Endothelial cell (in vitro differentiated cells): Measurements from ENCODE around the gene PLAC8L1. TPM values are rescaled to one million over a fixed set of nuclear protein-coding genes. Genes with fewer than 3 reads are reported as not detected.

Experiments used
- DNase-seq: peaks from one replicate; pipeline ENCODE4 v3.0.0; 2021; ENCODE audit warnings: low spot score
- H3K27ac Mint-ChIP-seq: one replicate; pipeline ENCODE4 v1.8.0; 2021; ENCODE audit warnings: mixed read lengths, inconsistent platforms; ENCODE audit not compliant: unreplicated experiment
- H3K27me3 Mint-ChIP-seq: one replicate; pipeline ENCODE4 v1.8.0; 2021; ENCODE audit warnings: mild to moderate bottlenecking, moderate library complexity, mixed read lengths, inconsistent platforms; ENCODE audit not compliant: unreplicated experiment
- H3K36me3 Mint-ChIP-seq: one replicate; pipeline ENCODE4 v1.8.0; 2021; ENCODE audit warnings: mild to moderate bottlenecking, low read depth, mixed read lengths, inconsistent platforms; ENCODE audit not compliant: unreplicated experiment
- H3K4me1 Mint-ChIP-seq: one replicate; pipeline ENCODE4 v1.8.0; 2021; ENCODE audit warnings: mild to moderate bottlenecking, mixed read lengths, inconsistent platforms; ENCODE audit not compliant: unreplicated experiment
- H3K4me3 Mint-ChIP-seq: one replicate; pipeline ENCODE4 v1.8.0; 2021; ENCODE audit warnings: mild to moderate bottlenecking, mixed read lengths, inconsistent platforms; ENCODE audit not compliant: unreplicated experiment
- H3K9me3 Mint-ChIP-seq: one replicate; pipeline ENCODE4 v1.8.0; 2021; ENCODE audit warnings: mixed read lengths, inconsistent platforms; ENCODE audit not compliant: unreplicated experiment
- CTCF ChIP-seq: fragments of 200-600 bp; sonication (generic); IDR thresholded peaks from one replicate; pipeline ENCODE4 v1.5.0; 2021; ENCODE audit warnings: antibody characterized with exemption; ENCODE audit not compliant: unreplicated experiment
- long read RNA-seq: library from polyadenylated mRNA; unstranded; transcript quantifications from one replicate; pipeline ENCODE4 v2.0.0, GENCODE V29; 2020; ENCODE audit not compliant: unreplicated experiment
- total RNA-seq: library from RNA; stranded (reverse); fragmentation: NEBNext Ultra II Directional; extraction: Animal tissue kit (Norgen Biotek cat#: 25700); gene quantifications from one replicate; pipeline ENCODE4 v1.2.1, GENCODE V29; 2021; ENCODE audit not compliant: unreplicated experiment

The PLAC8L1 gene
- 0.80 TPM for total RNA-seq
- long read RNA-seq: 0 reads

GRCh38 chr5:146105477-146105876 lies at the start of gene PLAC8L1:
PLAC8L1 (minus strand) TSS chr5:146105577; CDS start chr5:146104311, 1,266 bp downstream.
- no peaks in the 10 kb centered on the region for H3K9me3 Mint-ChIP-seq
- H3K4me3 Mint-ChIP-seq: no peak within 1 kb of the TSS
- no peak for TF ChIP-seq CTCF
- H3K27ac Mint-ChIP-seq: no peak within 1 kb of the TSS
- no peaks in the 10 kb centered on the region for H3K36me3 Mint-ChIP-seq
- no peak for DNase-seq
- H3K27me3 Mint-ChIP-seq: no peaks in the 10 kb centered on the region
- no peaks in the 10 kb centered on the region for H3K4me1 Mint-ChIP-seq

GRCh38 chr5:146151970-146152369 lies 46.6 kb upstream of the PLAC8L1 start:
- no peak for TF ChIP-seq CTCF
- no peaks in the 10 kb centered on the region for H3K9me3 Mint-ChIP-seq
- no peak for DNase-seq
- no peaks in the 10 kb centered on the region for H3K4me1 Mint-ChIP-seq
- no peak overlapping the region for H3K27ac Mint-ChIP-seq
- H3K36me3 Mint-ChIP-seq: peaks cover 40% of the 10 kb centered on the region
- H3K27me3 Mint-ChIP-seq: no peaks in the 10 kb centered on the region
- H3K4me3 Mint-ChIP-seq: no peak overlapping the region

GRCh38 chr5:146137967-146138403 lies 32.6 kb upstream of the PLAC8L1 start:
- Mint-ChIP-seq H3K4me1 (no peaks in the 10 kb centered on the region), H3K27me3 (peaks cover 1% of the 10 kb centered on the region), H3K4me3 (no peak overlapping the region), H3K27ac (peak overlapping the region; percentile 70), H3K36me3 (peaks cover 3% of the 10 kb centered on the region), H3K9me3 (no peaks in the 10 kb centered on the region)
- no peak for TF ChIP-seq CTCF
- no peak for DNase-seq

- no peak overlapping the region for H3K27ac Mint-ChIP-seq
- peaks cover 8% of the 10 kb centered on the region for H3K36me3 Mint-ChIP-seq
- peak; percentile 62 for TF ChIP-seq CTCF
- H3K4me3 Mint-ChIP-seq: no peak overlapping the region
- no peak for DNase-seq
- no peaks in the 10 kb centered on the region for H3K27me3 Mint-ChIP-seq
- no peaks in the 10 kb centered on the region for H3K4me1 Mint-ChIP-seq
- no peaks in the 10 kb centered on the region for H3K9me3 Mint-ChIP-seq
Measured at GRCh38 chr5:146130440-146131045, 25.2 kb upstream of the PLAC8L1 start.

- no peaks in the 10 kb centered on the region for H3K4me1 Mint-ChIP-seq
- no peak overlapping the region for H3K4me3 Mint-ChIP-seq
- no peaks in the 10 kb centered on the region for H3K27me3 Mint-ChIP-seq
- TF ChIP-seq CTCF: no peak
- peaks cover 10% of the 10 kb centered on the region for H3K36me3 Mint-ChIP-seq
- no peak overlapping the region for H3K27ac Mint-ChIP-seq
- DNase-seq: no peak
- no peaks in the 10 kb centered on the region for H3K9me3 Mint-ChIP-seq
Measured at GRCh38 chr5:146126068-146126467, 20.7 kb upstream of the PLAC8L1 start.
